CD4-positive, alpha-beta T cell treated with Interleukin-17A for 1 hour (primary cell): Measurements from ENCODE around the gene LHPP.

ENCODE experiments used
- DNase-seq: peaks from one replicate; pipeline ENCODE4 v3.0.0-alpha.2; 2020

Gene LHPP

GRCh38 chr10:124448696-124449169 lies 12.9 kb upstream of the LHPP start:
- DNase-seq: no peak

GRCh38 chr10:124449170-124450011 lies 12.2 kb upstream of the LHPP start:
- DNase-seq: no peak

- no peak for DNase-seq
Measured at GRCh38 chr10:124450012-124450782, 11.4 kb upstream of the LHPP start, which contains the start of gene NKX1-2. Gene NKX1-2 (minus strand): TSS chr10:124450035. CDS start chr10:124449943, 92 bp downstream.

DNA sequence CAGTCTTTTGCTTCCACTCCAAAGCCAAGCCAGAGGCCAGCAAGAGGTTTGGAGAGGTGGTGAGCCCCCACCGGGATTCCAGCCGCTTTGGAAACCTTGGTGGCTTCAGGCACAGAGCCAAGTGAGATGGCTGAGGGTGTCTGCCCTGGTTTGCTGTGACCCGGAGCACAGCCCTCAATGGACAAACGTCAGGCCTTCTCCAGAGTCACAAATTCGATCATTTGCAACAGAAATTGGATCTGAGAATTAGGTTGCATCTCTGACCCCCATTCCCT lies 10.9 kb upstream of the LHPP start:
- DNase-seq: no peak

- DNase-seq: no peak
Measured at GRCh38 chr10:124451276-124451675, 10.3 kb upstream of the LHPP start.

DNA sequence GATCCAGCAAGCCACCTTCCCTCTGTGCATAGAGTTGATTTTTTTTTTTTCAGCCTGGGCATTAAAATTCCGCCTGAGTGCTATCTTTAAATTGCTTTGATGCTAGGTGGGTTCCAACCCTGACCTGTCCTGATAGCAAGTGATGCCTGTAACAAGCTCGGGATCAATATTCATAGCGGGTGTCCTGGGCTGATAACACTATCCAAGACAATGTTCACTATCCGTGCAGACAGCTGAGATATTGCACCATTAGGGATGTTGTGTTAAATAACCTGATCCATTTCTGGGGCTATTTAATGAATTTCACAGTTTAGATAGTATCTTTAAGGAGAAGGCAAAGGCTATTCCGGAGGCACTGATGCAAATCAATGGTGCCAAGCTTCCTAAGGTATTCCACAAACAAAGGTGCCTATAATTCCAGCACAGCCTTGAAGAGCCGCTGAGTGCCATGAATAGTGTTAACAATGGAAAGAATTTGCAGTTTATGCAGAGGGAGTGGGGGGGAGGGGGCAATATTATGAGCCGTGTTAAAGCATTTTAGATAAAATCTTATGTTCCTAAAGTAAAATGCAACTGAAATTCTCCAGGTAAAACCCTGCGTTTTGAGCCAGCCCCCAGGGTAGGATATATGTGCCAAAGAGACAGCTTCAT lies 7.5 kb upstream of the LHPP start:
- no peak for DNase-seq

DNA sequence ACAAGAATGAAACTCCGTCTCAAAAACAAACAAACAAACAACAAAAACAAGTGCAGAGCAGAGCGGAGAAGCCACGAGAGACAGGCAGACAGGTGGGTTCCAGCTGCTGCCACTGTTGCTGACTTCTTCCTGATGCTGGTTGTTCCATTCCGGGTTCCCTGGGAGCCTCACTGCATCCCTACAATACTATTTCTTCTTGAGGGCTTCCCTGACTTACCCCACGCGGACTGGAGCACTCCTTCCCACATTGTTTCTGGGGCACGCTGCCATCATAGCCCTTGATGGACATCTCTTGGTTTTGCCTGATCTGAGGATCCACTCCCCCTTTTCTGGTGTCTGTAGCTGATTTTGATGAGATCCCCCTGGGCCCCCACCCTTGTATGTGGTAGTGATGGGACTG lies 6.2 kb upstream of the LHPP start:
- DNase-seq: no peak

- no peak for DNase-seq
Measured at GRCh38 chr10:124458473-124458872, 3.1 kb upstream of the LHPP start.

GRCh38 chr10:124458889-124459288 lies 2.7 kb upstream of the LHPP start:
- no peak for DNase-seq

DNA sequence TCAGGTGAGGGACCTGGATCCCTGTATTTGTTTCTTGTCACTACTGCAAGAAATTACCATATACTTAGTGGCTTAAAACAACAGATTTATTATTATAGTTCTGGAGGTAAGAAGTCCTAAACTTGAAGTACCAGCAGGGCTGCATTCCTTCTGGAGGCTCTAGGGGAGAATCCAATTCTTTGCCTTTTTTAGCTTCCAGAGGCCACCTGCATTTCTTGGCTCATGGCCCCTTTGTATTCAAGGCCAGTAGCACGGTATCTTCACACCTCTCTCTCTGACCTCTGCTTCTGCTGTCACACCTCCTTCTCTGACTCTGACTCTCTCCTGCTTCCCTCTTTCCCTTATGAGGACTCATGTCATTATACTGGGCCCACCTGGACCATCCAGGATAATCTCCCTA lies 2.2 kb upstream of the LHPP start:
- no peak for DNase-seq

GRCh38 chr10:124460144-124460543 lies 1.5 kb upstream of the LHPP start:
- no peak for DNase-seq

GRCh38 chr10:124462348-124462695 lies 699 bp downstream of the LHPP start:
- DNase-seq: no peak

DNA sequence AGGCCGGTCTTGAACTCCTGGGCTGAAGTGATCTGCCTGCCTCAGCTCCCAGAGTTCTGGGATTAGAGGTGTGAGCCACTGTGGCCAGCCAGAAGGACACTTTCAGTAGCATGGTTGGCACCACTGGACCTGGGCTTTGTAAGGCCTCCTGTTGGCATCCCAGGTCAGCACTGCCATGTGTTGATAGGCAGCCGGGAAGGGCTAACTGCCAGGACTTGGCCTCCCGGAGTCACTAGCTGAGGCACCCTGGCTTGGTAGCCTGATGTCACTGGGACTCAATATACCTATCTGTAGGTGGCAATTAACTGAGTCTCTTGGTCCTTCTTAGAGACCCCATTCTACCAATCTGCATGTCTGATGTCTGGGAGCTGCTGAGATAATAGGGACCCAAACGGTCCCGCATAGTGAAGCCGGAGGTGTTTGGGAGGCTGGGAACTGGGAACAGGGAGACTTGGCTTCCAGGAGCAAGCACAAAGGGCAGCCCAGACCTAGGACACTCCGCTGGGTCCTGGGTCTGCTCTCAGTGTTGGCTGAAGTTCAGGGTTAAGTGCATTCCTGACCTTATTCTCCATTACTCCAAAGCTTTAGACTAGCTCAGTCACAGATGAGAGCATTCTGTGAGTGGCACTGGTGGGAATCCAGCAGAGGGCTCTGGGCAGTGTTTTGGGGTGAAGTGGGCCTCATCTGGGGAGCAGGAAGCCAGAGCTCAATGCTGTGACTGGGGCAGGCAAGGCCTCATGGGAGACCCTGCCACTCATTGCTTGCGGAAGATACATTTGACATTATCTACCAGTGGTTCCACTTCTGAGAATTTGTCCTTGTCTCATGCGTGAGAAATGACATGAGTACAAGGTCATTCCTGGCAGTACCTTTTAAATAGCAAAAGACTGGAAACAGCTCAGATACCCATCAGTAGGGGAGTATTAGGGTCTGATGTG lies 2.7 kb downstream of the LHPP start:
- no peak for DNase-seq

- no peak for DNase-seq
Measured at GRCh38 chr10:124465003-124465776, 3.6 kb downstream of the LHPP start.

DNA sequence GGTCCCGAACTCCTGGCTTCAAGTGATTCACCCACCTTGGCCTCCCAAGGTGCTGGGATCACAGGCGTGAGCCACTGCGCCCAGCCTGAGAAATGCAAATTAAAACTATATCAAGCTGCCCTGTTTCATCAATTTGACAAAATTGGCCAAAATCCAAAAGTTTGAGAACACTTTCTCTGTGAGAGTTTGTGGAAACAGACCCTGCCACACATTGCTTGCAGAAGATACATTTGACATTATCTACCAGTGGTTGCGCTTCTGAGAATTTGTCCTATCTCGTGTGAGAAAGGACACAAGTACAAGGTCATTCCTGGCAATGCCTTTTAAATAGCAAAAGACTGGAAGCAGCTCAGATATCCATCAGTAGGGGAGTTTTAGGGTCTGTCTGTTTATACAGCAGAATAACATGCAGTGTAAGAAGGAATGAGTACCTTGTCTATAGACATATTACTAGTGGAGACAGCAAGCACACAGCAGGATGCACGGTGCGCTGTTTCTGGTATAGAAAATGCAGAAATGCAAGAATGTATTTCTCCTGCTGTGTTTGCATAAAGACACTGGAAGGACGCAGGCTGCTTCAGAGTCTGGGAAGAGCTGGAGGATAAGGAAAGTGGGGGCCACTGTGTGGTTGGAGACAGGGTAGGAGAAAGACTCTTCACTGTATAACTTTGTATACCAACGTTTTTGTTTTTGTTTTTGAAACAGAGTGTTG lies 4.3 kb downstream of the LHPP start:
- no peak for DNase-seq

- DNase-seq: no peak
Measured at GRCh38 chr10:124467165-124467564, 5.5 kb downstream of the LHPP start.

DNA sequence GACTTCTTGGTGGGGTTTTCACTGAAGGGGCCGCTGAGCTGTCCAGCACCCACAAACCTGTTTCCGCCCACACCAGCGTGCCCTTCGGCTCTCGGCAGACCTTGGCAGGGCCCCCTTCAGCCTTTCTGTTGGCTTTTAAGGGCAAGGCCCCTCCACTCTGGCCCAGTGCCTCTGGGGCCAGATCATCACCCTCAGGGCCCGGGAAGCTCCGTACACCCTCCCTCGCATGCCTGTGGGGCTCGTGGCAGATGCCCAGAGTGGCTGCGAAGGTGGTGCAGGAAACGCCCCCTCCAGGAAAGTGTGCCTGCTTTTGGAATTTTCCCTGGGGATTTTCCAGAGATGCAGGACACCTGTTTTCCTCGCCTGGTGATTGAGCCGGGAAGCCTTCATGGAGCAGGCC lies 7.0 kb downstream of the LHPP start:
- no peak for DNase-seq

DNA sequence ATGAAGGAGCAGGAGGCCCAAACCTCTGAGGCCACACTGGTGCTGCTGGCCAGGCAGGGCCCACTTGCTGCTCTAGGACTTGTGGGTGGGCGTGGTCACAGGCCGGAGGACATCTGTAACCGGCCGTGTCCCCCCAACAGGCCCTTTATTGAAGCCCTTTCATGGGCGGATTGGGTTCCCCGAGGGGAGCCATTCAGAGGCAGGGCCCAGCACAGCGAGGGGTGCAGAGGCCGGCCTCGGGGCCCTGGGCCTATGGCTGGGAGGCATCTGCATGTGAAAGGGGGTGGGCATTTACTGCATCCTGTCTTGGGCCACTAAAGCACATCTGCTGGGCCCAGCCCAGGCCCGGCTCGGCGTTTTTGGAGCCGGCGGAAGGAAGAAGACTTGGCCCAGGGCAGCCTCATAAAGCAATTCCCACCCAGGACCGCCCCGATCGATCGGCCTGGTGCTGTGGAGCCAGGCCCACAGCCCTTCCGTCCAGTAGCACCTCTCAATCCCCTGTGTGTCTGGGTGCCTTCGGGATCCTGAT lies 8.4 kb downstream of the LHPP start:
- no peak for DNase-seq

DNA sequence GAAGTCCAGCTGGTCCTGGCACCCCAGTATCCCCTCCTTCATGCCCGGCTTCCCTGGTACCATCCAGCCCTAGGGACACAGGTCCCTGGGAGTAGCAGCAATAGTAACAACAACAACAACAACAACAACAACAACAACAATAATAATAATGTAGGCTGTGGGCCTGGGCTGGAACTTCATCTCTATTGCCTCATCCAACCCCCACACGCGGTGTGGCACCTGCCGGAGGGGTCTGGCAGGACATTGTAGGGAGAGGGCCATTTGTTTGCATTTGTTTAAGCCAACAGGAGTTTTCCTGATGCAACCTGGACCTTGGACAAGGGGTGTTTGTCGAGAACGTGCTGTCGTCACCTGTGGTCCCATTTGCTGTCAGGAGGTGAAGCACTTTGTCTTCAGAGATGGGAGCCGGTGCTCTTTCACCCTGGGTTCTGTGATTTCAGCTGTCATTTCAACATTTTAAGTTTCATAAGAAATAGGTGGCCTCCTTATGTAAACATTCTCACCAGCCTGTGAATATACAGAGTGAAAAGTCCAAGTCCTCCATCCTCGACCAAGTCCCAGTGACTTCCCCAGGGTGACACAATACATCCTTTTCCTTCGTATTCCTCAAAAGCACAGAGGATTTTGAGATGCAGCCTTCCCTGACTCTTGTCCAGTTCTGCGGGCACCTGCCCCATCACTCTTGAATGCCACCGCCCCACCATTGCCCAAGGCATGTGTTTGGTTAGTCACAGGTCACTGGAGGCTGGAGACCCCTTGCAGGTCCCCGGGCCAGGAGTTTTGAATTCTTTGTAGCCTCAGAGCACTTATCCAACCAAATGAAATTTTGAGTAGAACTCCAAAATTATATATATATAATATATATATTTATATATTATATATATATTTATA lies 9.2 kb downstream of the LHPP start:
- no peak for DNase-seq

DNA sequence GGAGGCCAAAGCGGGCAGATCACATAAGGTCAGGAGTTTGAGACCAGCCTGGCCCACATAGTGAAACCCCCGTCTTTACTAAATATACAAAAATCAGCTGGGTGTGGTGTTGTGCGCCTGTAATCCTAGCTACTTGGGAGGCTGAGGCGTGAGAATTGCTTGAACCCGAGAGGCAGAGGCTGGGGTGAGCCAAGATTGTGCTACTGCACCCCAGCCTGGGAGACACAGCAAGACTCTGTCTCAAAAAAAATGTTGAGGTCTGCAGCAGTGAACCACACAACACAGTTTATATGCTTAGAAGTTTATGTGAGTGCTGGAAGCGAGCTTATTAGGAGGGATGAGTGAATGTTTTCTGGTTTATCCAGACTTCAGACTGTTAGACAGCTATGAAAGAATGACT lies 10.4 kb downstream of the LHPP start:
- no peak for DNase-seq
